ENCODE measurements around the gene USP38.

- TF ChIP-seq CTCF (IDR thresholded peaks at IDR 0.05; ENCODE audit: low read depth, low read length) (no peak), EZH2phosphoT487 (IDR thresholded peaks at IDR 0.05; ENCODE audit: low read depth) (no peak)
Observed at GRCh38 chr4:143256456-143256855, 71.7 kb downstream of the USP38 start.

Measured in OCI-LY3 (cell line).